Natural killer cell (primary cell): ENCODE data around the gene TTC28. TPM values are rescaled to one million over a fixed set of nuclear protein-coding genes. Genes with fewer than 3 reads are reported as not detected.

Experiments used
- ATAC-seq, 3 donors: fragments of 150-1000 bp in 2 of 3; fragments of 200-7000 bp in 1 of 3; cut with Tn5 transposase; 1 replicate in 1 of 3; 2 replicates in 2 of 3; pipeline ENCODE4 v1.10.0; 2021; ENCODE audit warnings: mild to moderate bottlenecking in 2 of 3, moderate library complexity in 2 of 3
- DNase-seq, 2 donors: peaks; one replicate each; pipeline versions ENCODE4 v3.0.0 to v3.0.0-alpha.2; 2013 to 2021; ENCODE audit warnings: mixed read lengths in 1 of 2
- H3K27ac ChIP-seq: one replicate; pipeline ENCODE4 v1.5.1; 2013; ENCODE audit warnings: mild to moderate bottlenecking, low read length
- H3K27me3 ChIP-seq: one replicate; pipeline ENCODE4 v1.6.1; 2013; ENCODE audit warnings: low read length; ENCODE audit not compliant: control insufficient read depth, insufficient read depth
- H3K36me3 ChIP-seq: one replicate; pipeline ENCODE4 v1.6.1; 2013; ENCODE audit warnings: low read length; ENCODE audit not compliant: control insufficient read depth, insufficient read depth
- H3K4me1 ChIP-seq: one replicate; pipeline ENCODE4 v1.6.1; 2013; ENCODE audit warnings: low read length; ENCODE audit not compliant: control insufficient read depth, insufficient read depth
- H3K4me3 ChIP-seq: one replicate; pipeline ENCODE4 v1.5.1; 2013; ENCODE audit warnings: low read length
- H3K9me3 ChIP-seq: one replicate; pipeline ENCODE4 v1.6.1; 2013; ENCODE audit warnings: low read length; ENCODE audit not compliant: control insufficient read depth, insufficient read depth
- H3K27ac Mint-ChIP-seq, 2 donors: one replicate each; pipeline ENCODE4 v1.8.0; 2022; ENCODE audit warnings: mild to moderate bottlenecking in 2 of 2, mixed read lengths in 2 of 2, moderate library complexity in 1 of 2
- H3K27me3 Mint-ChIP-seq, 2 donors: one replicate each; pipeline ENCODE4 v1.8.0; 2022; ENCODE audit warnings: low read depth in 2 of 2, mixed read lengths in 2 of 2
- H3K36me3 Mint-ChIP-seq: one replicate; pipeline ENCODE4 v1.8.0; 2022; ENCODE audit warnings: mixed read lengths
- H3K4me1 Mint-ChIP-seq, 2 donors: one replicate each; pipeline ENCODE4 v1.8.0; 2022; ENCODE audit warnings: mixed read lengths in 2 of 2
- H3K4me3 Mint-ChIP-seq: one replicate; pipeline ENCODE4 v1.8.0; 2022; ENCODE audit warnings: mild to moderate bottlenecking, moderate library complexity, mixed read lengths
- H3K9me3 Mint-ChIP-seq, 2 donors: one replicate each; pipeline ENCODE4 v1.8.0; 2022; ENCODE audit warnings: mixed read lengths in 2 of 2
- CTCF ChIP-seq: fragments of 200-600 bp; IDR thresholded peaks from one replicate; pipeline ENCODE4 v1.8.0; 2022; ENCODE audit warnings: antibody characterized with exemption
- WGBS: methylation state at CpG from one replicate; pipeline ENCODE4 v1.1.7; 2013; ENCODE audit warnings: missing lambda C conversion rate; ENCODE audit not compliant: insufficient coverage; 5-methylcytosine and 5-hydroxymethylcytosine counted together
- intact Hi-C: fragments of 100-400 bp; cut with micrococcal nuclease; formaldehyde crosslinking; loops from one replicate; pipeline ENCODE4 v1.14.2; 2022
- total RNA-seq, 4 donors: library from RNA; stranded (reverse); fragments of 120-200 nt in 1 of 4; gene quantifications; one replicate each; pipeline versions ENCODE4 v1.2.3 to v1.2.4, GENCODE V29; 2013 to 2022

TTC28 gene
- total RNA-seq, 3 donors from 2014 or later (not counting 1 experiment from before 2014, with no cell fraction given) = 4.1 to 10.0 (median 8.6) TPM

- Mint-ChIP-seq H3K9me3 (no peaks in the 10 kb centered on the region), H3K4me1 (no peaks in the 10 kb centered on the region), H3K27me3 (no peaks in the 10 kb centered on the region), H3K36me3 (no peaks in the 10 kb centered on the region), H3K27ac (no peak overlapping the region), H3K4me3 (no peak overlapping the region)
- H3K27me3 ChIP-seq = no peaks in the 10 kb centered on the region
- intact Hi-C loops = no loop called here
- H3K4me1 ChIP-seq = no peaks in the 10 kb centered on the region
- DNase-seq (no peak), ATAC-seq (no peak)
- no peak overlapping the region for H3K4me3 ChIP-seq
- no peak overlapping the region for H3K27ac ChIP-seq
- no peaks in the 10 kb centered on the region for H3K36me3 ChIP-seq
- WGBS = 93% methylated on average over 7 of the region's 9 CpGs
- no peaks in the 10 kb centered on the region for H3K9me3 ChIP-seq
- no peak for TF ChIP-seq CTCF
These were observed 717.2 kb downstream of the TTC28 start for GRCh38 chr22:27962268-27963044.

- H3K36me3 Mint-ChIP-seq = no peaks in the 10 kb centered on the region
- Histone ChIP-seq H3K27me3 (no peaks in the 10 kb centered on the region), H3K27ac (no peak overlapping the region), H3K36me3 (no peaks in the 10 kb centered on the region), H3K9me3 (no peaks in the 10 kb centered on the region), H3K4me1 (no peaks in the 10 kb centered on the region), H3K4me3 (no peak overlapping the region)
- H3K9me3 Mint-ChIP-seq = no peaks in the 10 kb centered on the region
- intact Hi-C loops = no loop called here
- WGBS = 100% methylated on average over 1 of the region's 1 CpG
- H3K4me3 Mint-ChIP-seq = no peak overlapping the region
- no peak for TF ChIP-seq CTCF
- no peaks in the 10 kb centered on the region for H3K27me3 Mint-ChIP-seq
- ATAC-seq (no peak), DNase-seq (no peak)
- H3K27ac Mint-ChIP-seq = no peak overlapping the region
- no peaks in the 10 kb centered on the region for H3K4me1 Mint-ChIP-seq
These were observed 718.0 kb downstream of the TTC28 start for GRCh38 chr22:27961680-27962079.

GRCh38 chr22:27961182-27961581 is 718.5 kb downstream of the TTC28 start:
- DNase-seq = no peak
- 100% methylated on average over 1 of the region's 4 CpGs for WGBS
- no peak for TF ChIP-seq CTCF
- no peak for ATAC-seq
- Mint-ChIP-seq H3K27me3 (no peaks in the 10 kb centered on the region), H3K4me1 (no peaks in the 10 kb centered on the region), H3K4me3 (no peak overlapping the region), H3K36me3 (no peaks in the 10 kb centered on the region), H3K9me3 (no peaks in the 10 kb centered on the region), H3K27ac (no peak overlapping the region)
- H3K36me3 ChIP-seq = no peaks in the 10 kb centered on the region
- intact Hi-C loops = no loop called here
- no peaks in the 10 kb centered on the region for H3K9me3 ChIP-seq
- no peak overlapping the region for H3K27ac ChIP-seq
- no peaks in the 10 kb centered on the region for H3K4me1 ChIP-seq
- no peaks in the 10 kb centered on the region for H3K27me3 ChIP-seq
- no peak overlapping the region for H3K4me3 ChIP-seq
